Chondrocyte (in vitro differentiated cells): ENCODE measurements around the gene UBE2U. TPM values are rescaled to one million over a fixed set of nuclear protein-coding genes. Genes with fewer than 3 reads are reported as not detected.

Experiments
- DNase-seq: peaks from one replicate; pipeline ENCODE4 v3.0.0; 2021; ENCODE audit warnings: mixed read lengths, low spot score
- H3K27ac Mint-ChIP-seq: one replicate; pipeline ENCODE4 v1.8.0; 2021; ENCODE audit warnings: mild to moderate bottlenecking, moderate library complexity, mixed read lengths; ENCODE audit not compliant: unreplicated experiment
- H3K27me3 Mint-ChIP-seq: 2 replicates; pipeline ENCODE4 v1.8.0; 2021; ENCODE audit warnings: low read depth, mixed read lengths
- H3K36me3 Mint-ChIP-seq: 2 replicates; pipeline ENCODE4 v1.8.0; 2021; ENCODE audit warnings: low read depth, mixed read lengths
- H3K4me1 Mint-ChIP-seq: 2 replicates; pipeline ENCODE4 v1.8.0; 2021; ENCODE audit warnings: low read depth, mild to moderate bottlenecking, mixed read lengths
- H3K4me3 Mint-ChIP-seq: one replicate; pipeline ENCODE4 v1.8.0; 2021; ENCODE audit warnings: mild to moderate bottlenecking, moderate library complexity, mixed read lengths; ENCODE audit not compliant: unreplicated experiment
- H3K9me3 Mint-ChIP-seq: 2 replicates; pipeline ENCODE4 v1.8.0; 2021; ENCODE audit warnings: low read depth, mixed read lengths
- CTCF ChIP-seq: fragments of 200-600 bp; sonication (generic); IDR thresholded peaks from 2 replicates; pipeline ENCODE4 v1.5.0; 2021; ENCODE audit warnings: antibody characterized with exemption, mild to moderate bottlenecking, moderate library complexity
- total RNA-seq: library from RNA; stranded (reverse); gene quantifications from 3 replicates; pipeline ENCODE4 v1.2.1, GENCODE V29; 2021

UBE2U gene
- total RNA-seq, 1 donor from 2014 or later = 0.27 TPM

- no peak for TF ChIP-seq CTCF
- no peak for DNase-seq
- H3K36me3 Mint-ChIP-seq = peaks cover 48% of the 10 kb centered on the region
- H3K27ac Mint-ChIP-seq = no peak overlapping the region
- H3K9me3 Mint-ChIP-seq = no peaks in the 10 kb centered on the region
- no peak overlapping the region for H3K4me3 Mint-ChIP-seq
- H3K4me1 Mint-ChIP-seq = peaks cover 21% of the 10 kb centered on the region
- no peaks in the 10 kb centered on the region for H3K27me3 Mint-ChIP-seq
Observed at GRCh38 chr1:64179588-64179987, 23.8 kb upstream of the UBE2U start.

DNA sequence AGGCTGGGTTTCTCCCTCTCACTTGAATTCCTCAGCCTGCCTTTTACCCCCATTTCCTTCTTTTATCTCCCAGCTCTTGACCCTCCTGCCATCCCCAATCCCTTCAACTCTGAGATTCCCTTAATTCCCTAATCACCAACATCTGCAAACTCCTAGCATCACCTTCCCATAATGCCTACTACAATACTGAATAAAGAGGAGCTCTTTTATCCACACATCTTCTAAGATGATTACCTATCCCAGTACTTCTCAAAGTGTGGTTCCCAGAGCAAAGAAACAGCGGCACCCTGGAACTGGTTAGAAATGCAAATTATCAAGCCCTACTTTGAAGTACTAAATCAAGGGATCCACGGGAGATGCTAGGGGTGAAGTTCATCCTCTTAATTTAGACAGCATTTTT, 21.2 kb upstream of the UBE2U start:
- DNase-seq = no peak
- H3K4me1 Mint-ChIP-seq = peaks cover 19% of the 10 kb centered on the region
- peak overlapping the region; percentile 46 for H3K27ac Mint-ChIP-seq
- no peaks in the 10 kb centered on the region for H3K9me3 Mint-ChIP-seq
- H3K4me3 Mint-ChIP-seq = no peak overlapping the region
- TF ChIP-seq CTCF = no peak
- peaks cover 34% of the 10 kb centered on the region for H3K36me3 Mint-ChIP-seq
- no peaks in the 10 kb centered on the region for H3K27me3 Mint-ChIP-seq

DNA sequence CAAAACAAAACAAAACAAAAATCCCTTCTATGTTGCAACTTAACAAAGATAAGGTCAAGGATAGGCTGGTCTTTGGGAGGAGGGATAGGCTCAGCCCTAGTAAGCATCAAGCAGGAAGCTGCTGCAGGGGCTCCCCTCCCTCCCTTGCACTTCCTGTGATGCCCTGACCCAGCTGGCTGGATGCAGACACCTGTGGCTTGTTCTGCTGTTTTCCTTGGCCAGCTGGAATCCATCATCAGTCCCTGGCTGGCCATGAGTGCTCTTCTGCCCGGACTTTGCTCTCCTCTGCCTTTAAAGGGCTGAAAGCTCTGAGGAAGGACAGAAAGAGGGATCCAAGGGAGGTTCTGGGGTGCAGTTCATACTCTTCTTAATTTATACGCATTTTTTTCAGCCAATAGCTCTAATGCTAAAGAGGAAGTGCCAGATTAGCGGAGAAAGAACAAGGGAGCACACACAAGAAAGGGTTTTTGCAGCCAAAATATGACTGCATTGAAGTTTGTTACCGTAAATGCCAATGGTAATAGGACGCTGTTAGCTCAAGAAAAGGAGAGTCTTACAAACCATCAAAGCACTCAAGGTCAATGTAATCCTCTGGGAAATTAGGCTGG, 19.9 kb upstream of the UBE2U start:
- Mint-ChIP-seq H3K4me3 (no peak overlapping the region), H3K36me3 (peaks cover 21% of the 10 kb centered on the region), H3K9me3 (no peaks in the 10 kb centered on the region), H3K27ac (no peak overlapping the region), H3K27me3 (no peaks in the 10 kb centered on the region), H3K4me1 (peaks cover 19% of the 10 kb centered on the region)
- no peak for DNase-seq
- TF ChIP-seq CTCF = no peak

- H3K9me3 Mint-ChIP-seq = no peaks in the 10 kb centered on the region
- no peak overlapping the region for H3K27ac Mint-ChIP-seq
- H3K27me3 Mint-ChIP-seq = no peaks in the 10 kb centered on the region
- no peak for DNase-seq
- peaks cover 19% of the 10 kb centered on the region for H3K4me1 Mint-ChIP-seq
- peaks cover 18% of the 10 kb centered on the region for H3K36me3 Mint-ChIP-seq
- TF ChIP-seq CTCF = no peak
- H3K4me3 Mint-ChIP-seq = no peak overlapping the region
Observed at GRCh38 chr1:64184003-64184440, 19.4 kb upstream of the UBE2U start.

GRCh38 chr1:64186138-64186897, 17.1 kb upstream of the UBE2U start:
- peaks cover 9% of the 10 kb centered on the region for H3K36me3 Mint-ChIP-seq
- H3K27ac Mint-ChIP-seq = peak overlapping the region; percentile 2
- no peak for DNase-seq
- TF ChIP-seq CTCF = no peak
- no peaks in the 10 kb centered on the region for H3K9me3 Mint-ChIP-seq
- H3K4me1 Mint-ChIP-seq = peaks cover 14% of the 10 kb centered on the region
- no peaks in the 10 kb centered on the region for H3K27me3 Mint-ChIP-seq
- no peak overlapping the region for H3K4me3 Mint-ChIP-seq
